ENCODE measurements around the gene HEMK1.
A peak's percentile ranks its signal among the peaks of the same experiment; 100 is the strongest.

The HEMK1 gene

GRCh38 chr3:50620820-50621219 is 51.5 kb downstream of the HEMK1 start:
- Histone ChIP-seq H3K9me2 (replicated peaks; ENCODE audit: low read depth, low read length) (no peaks in the 10 kb centered on the region), H3K9ac (ENCODE audit: low read depth, low read length, poor library complexity, severe bottlenecking) (peak overlapping the region; percentile 98), H3K4me1 (ENCODE audit: insufficient read depth, low read length, poor library complexity, severe bottlenecking) (peaks cover 72% of the 10 kb centered on the region), H3K4me3 (ENCODE audit: low read length, poor library complexity, severe bottlenecking) (peak overlapping the region; percentile 97), H3K36me3 (ENCODE audit: insufficient read depth, low read length) (0 out of 2 replicates have a peak, but pooled peaks cover 6% of the 10 kb centered on the region), H3K79me2 (ENCODE audit: insufficient read depth, low read length) (peaks cover 85% of the 10 kb centered on the region), H3K9me3 (ENCODE audit: insufficient read depth, low read depth, low read length) (no peaks in the 10 kb centered on the region), H3K27me3 (ENCODE audit: insufficient read depth, low read length, poor library complexity, severe bottlenecking) (peaks cover 7% of the 10 kb centered on the region), H3F3A (ENCODE audit: low read depth) (peaks cover 14% of the 10 kb centered on the region), H2AFZ (ENCODE audit: low read length) (no peak overlapping the region), H3K4me2 (ENCODE audit: low read depth, low read length, poor library complexity, severe bottlenecking) (peak overlapping the region; percentile 95), H4K20me1 (ENCODE audit: insufficient read depth, low read length, poor library complexity, severe bottlenecking) (peaks cover 6% of the 10 kb centered on the region)
- TF ChIP-seq, protein P1, sequence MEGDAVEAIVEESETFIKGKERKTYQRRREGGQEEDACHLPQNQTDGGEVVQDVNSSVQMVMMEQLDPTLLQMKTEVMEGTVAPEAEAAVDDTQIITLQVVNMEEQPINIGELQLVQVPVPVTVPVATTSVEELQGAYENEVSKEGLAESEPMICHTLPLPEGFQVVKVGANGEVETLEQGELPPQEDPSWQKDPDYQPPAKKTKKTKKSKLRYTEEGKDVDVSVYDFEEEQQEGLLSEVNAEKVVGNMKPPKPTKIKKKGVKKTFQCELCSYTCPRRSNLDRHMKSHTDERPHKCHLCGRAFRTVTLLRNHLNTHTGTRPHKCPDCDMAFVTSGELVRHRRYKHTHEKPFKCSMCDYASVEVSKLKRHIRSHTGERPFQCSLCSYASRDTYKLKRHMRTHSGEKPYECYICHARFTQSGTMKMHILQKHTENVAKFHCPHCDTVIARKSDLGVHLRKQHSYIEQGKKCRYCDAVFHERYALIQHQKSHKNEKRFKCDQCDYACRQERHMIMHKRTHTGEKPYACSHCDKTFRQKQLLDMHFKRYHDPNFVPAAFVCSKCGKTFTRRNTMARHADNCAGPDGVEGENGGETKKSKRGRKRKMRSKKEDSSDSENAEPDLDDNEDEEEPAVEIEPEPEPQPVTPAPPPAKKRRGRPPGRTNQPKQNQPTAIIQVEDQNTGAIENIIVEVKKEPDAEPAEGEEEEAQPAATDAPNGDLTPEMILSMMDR (conservative IDR thresholded peaks at IDR 0.05; ENCODE audit: low read length), result 0 out of 2 replicates have a peak, but pooled peaks have one; percentile 34
- TF ChIP-seq EZH2phosphoT487 (IDR thresholded peaks at IDR 0.05; ENCODE audit: borderline replicate concordance), result no peak

GRCh38 chr3:50622881-50623280 is 53.6 kb downstream of the HEMK1 start:
- Histone ChIP-seq H3K4me1 (ENCODE audit: insufficient read depth, low read length, poor library complexity, severe bottlenecking) (peaks cover 84% of the 10 kb centered on the region), H3F3A (ENCODE audit: low read depth) (peaks cover 14% of the 10 kb centered on the region), H3K36me3 (ENCODE audit: insufficient read depth, low read length) (0 out of 2 replicates have a peak, but pooled peaks cover 6% of the 10 kb centered on the region), H3K9ac (ENCODE audit: low read depth, low read length, poor library complexity, severe bottlenecking) (peak overlapping the region; percentile 98), H2AFZ (ENCODE audit: low read length) (no peak overlapping the region), H3K4me2 (ENCODE audit: low read depth, low read length, poor library complexity, severe bottlenecking) (peak overlapping the region; percentile 95), H3K9me2 (replicated peaks; ENCODE audit: low read depth, low read length) (no peaks in the 10 kb centered on the region), H3K9me3 (ENCODE audit: insufficient read depth, low read depth, low read length) (no peaks in the 10 kb centered on the region), H3K27me3 (ENCODE audit: insufficient read depth, low read length, poor library complexity, severe bottlenecking) (no peaks in the 10 kb centered on the region), H3K79me2 (ENCODE audit: insufficient read depth, low read length) (peaks cover 98% of the 10 kb centered on the region), H3K4me3 (ENCODE audit: low read length, poor library complexity, severe bottlenecking) (peak overlapping the region; percentile 97), H4K20me1 (ENCODE audit: insufficient read depth, low read length, poor library complexity, severe bottlenecking) (peaks cover 22% of the 10 kb centered on the region)
- TF ChIP-seq, protein P1 (conservative IDR thresholded peaks at IDR 0.05; ENCODE audit: low read length), result no peak
- TF ChIP-seq EZH2phosphoT487 (IDR thresholded peaks at IDR 0.05; ENCODE audit: borderline replicate concordance), result no peak

DNA sequence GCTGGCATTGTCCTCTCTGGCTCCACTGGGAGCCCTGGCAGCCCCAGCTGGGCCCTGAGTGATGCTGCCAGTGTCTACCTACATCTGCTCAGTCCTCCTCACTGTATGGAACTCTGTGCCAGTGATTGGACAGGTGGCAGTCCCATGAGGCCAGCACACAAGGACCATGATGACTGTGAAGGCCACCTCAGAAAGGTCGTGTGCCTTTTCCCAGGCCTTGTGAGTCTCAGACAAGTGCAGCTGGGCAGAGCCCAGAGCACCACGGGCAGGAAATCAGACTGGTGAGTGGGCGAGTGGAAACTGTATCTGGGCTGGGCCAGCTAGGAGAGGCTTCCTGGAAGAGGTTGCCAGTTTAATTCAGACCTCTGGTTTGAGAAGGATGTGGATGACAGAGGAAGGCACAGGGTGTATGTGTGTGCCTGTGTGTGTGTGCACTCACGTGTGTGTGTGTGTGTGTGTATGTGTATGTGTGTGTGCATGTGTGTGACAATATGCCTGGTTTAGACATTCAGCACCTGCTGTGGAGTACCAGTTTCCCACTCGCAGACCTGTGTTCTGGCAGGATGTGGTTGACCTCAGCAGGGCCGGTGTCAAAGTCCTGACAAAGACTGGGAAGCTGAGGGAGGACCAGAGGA is 54.6 kb downstream of the HEMK1 start:
- H3K9ac ChIP-seq (ENCODE audit: low read depth, low read length, poor library complexity, severe bottlenecking), result peak overlapping the region; percentile 98
- H4K20me1 ChIP-seq (ENCODE audit: insufficient read depth, low read length, poor library complexity, severe bottlenecking), result peaks cover 33% of the 10 kb centered on the region
- peaks cover 14% of the 10 kb centered on the region for H3F3A ChIP-seq (ENCODE audit: low read depth)
- no peaks in the 10 kb centered on the region for H3K9me2 ChIP-seq (replicated peaks; ENCODE audit: low read depth, low read length)
- peak overlapping the region; percentile 95 for H3K4me2 ChIP-seq (ENCODE audit: low read depth, low read length, poor library complexity, severe bottlenecking)
- peaks cover 9% of the 10 kb centered on the region; the same call in 1 of the 2 replicates for H3K36me3 ChIP-seq (ENCODE audit: insufficient read depth, low read length)
- H3K9me3 ChIP-seq (ENCODE audit: insufficient read depth, low read depth, low read length), result no peaks in the 10 kb centered on the region
- TF ChIP-seq, protein P1 (conservative IDR thresholded peaks at IDR 0.05; ENCODE audit: low read length), result no peak
- TF ChIP-seq EZH2phosphoT487 (IDR thresholded peaks at IDR 0.05; ENCODE audit: borderline replicate concordance), result no peak
- H3K4me1 ChIP-seq (ENCODE audit: insufficient read depth, low read length, poor library complexity, severe bottlenecking), result peaks cover 92% of the 10 kb centered on the region
- no peak overlapping the region for H2AFZ ChIP-seq (ENCODE audit: low read length)
- peaks cover 98% of the 10 kb centered on the region for H3K79me2 ChIP-seq (ENCODE audit: insufficient read depth, low read length)
- peak overlapping the region; percentile 97 for H3K4me3 ChIP-seq (ENCODE audit: low read length, poor library complexity, severe bottlenecking)
- H3K27me3 ChIP-seq (ENCODE audit: insufficient read depth, low read length, poor library complexity, severe bottlenecking), result no peaks in the 10 kb centered on the region

Data from Loucy (cell line).